ENCODE data around the gene CFAP77. TPM values are rescaled to one million over a fixed set of nuclear protein-coding genes. Genes with fewer than 3 reads are reported as not detected.

Gene CFAP77
- total RNA-seq, 1 donor from 2014 or later, result not detected

DNA sequence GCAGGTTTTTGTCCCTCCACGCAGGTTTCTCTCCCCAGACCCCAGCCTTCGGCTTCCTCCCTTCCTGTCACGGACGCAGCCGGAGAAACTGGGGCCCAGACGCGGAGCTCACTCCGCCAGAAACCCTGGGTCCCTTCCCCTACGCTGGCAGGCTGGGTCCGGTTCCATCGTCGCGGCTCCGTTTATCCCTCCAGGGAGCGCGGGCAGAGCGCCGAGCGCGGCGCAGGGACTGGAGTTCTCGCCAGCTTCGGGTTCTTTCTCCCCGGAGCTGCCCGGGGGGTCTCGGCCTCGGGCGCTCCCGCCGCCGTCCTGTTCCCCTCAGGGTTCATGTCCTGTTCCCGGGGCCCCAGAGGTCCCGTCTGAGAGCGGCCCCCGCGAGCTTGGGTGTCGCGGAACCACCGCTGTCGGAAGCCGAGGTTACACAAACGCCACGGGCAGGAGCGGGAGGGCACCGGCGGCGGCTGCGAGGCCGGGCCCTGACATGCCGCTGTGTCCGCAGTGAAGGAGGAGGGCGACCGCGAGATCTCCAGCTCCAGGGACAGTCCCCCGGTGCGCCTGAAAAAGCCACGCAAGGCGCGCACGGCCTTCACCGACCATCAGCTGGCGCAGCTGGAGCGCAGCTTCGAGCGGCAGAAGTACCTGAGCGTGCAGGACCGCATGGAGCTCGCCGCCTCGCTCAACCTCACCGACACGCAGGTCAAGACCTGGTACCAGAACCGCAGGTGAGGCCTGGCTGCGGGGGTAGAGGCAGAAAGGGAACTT lies 177.0 kb downstream of the CFAP77 start:
- peaks cover 99% of the 10 kb centered on the region for H3K27me3 ChIP-seq
- no peaks in the 10 kb centered on the region for H3K9me3 ChIP-seq
- H3K27ac ChIP-seq, result no peak overlapping the region
- TF ChIP-seq CTCF (IDR thresholded peaks at IDR 0.05), result no peak
- ATAC-seq (no peak), DNase-seq (no peak)
- no peaks in the 10 kb centered on the region for H3K36me3 ChIP-seq
- peaks cover 4% of the 10 kb centered on the region for H3K4me1 ChIP-seq
- intact Hi-C loops (cut with DNase I), result no loop called here
- H3K4me3 ChIP-seq, result no peak overlapping the region

GRCh38 chr9:132587592-132587955 lies 177.6 kb downstream of the CFAP77 start:
- peaks cover 4% of the 10 kb centered on the region for H3K4me1 ChIP-seq
- peaks cover 99% of the 10 kb centered on the region for H3K27me3 ChIP-seq
- no peaks in the 10 kb centered on the region for H3K9me3 ChIP-seq
- no peaks in the 10 kb centered on the region for H3K36me3 ChIP-seq
- DNase-seq (no peak), ATAC-seq (no peak)
- intact Hi-C loops (cut with DNase I), result no loop called here
- no peak overlapping the region for H3K4me3 ChIP-seq
- TF ChIP-seq CTCF (IDR thresholded peaks at IDR 0.05), result no peak
- no peak overlapping the region for H3K27ac ChIP-seq

DNA sequence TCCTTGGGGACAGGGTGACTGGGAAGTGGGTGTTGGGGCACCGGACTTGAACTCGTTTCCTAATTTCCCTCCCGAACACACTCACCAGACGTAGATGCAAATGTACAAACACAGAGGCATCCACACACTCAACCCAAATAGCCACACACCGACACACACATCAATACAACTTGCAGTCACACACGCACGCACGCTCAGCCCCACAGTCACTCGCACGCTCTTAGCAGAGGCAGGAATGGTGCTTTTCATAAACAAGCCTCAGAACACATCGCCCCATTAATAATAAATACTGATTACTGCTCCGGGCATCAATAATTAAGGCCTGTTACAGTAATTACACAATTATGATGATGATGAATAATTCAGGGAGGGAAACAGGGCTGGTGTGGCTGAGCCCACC lies 178.1 kb downstream of the CFAP77 start:
- DNase-seq (no peak), ATAC-seq (no peak)
- Histone ChIP-seq H3K9me3 (no peaks in the 10 kb centered on the region), H3K4me1 (peaks cover 4% of the 10 kb centered on the region), H3K27me3 (peaks cover 98% of the 10 kb centered on the region), H3K27ac (no peak overlapping the region), H3K36me3 (no peaks in the 10 kb centered on the region), H3K4me3 (no peak overlapping the region)
- TF ChIP-seq CTCF (IDR thresholded peaks at IDR 0.05), result no peak
- intact Hi-C loops (cut with DNase I), result no loop called here

GRCh38 chr9:132588501-132589147 lies 178.6 kb downstream of the CFAP77 start:
- no peak for DNase-seq
- H3K9me3 ChIP-seq, result no peaks in the 10 kb centered on the region
- H3K27ac ChIP-seq, result no peak overlapping the region
- no peak overlapping the region for H3K4me3 ChIP-seq
- ATAC-seq, result no peak
- no peak for TF ChIP-seq CTCF (IDR thresholded peaks at IDR 0.05)
- peaks cover 93% of the 10 kb centered on the region for H3K27me3 ChIP-seq
- no peaks in the 10 kb centered on the region for H3K36me3 ChIP-seq
- intact Hi-C loops (cut with DNase I), result no loop called here
- H3K4me1 ChIP-seq, result peaks cover 4% of the 10 kb centered on the region

GRCh38 chr9:132589148-132590036 lies 179.4 kb downstream of the CFAP77 start:
- Histone ChIP-seq H3K27ac (no peak overlapping the region), H3K9me3 (no peaks in the 10 kb centered on the region), H3K4me1 (peaks cover 4% of the 10 kb centered on the region), H3K27me3 (peaks cover 85% of the 10 kb centered on the region), H3K36me3 (peaks cover 5% of the 10 kb centered on the region), H3K4me3 (no peak overlapping the region)
- DNase-seq (no peak), ATAC-seq (no peak)
- intact Hi-C loops (cut with DNase I), result no loop called here
- TF ChIP-seq CTCF (IDR thresholded peaks at IDR 0.05), result no peak
